GM21515 (cell line): Measurements from ENCODE around the gene MXRA7.
"Not testable (repeated sequence)": the region's sequence is repeated elsewhere in the genome, so short reads cannot be mapped to it uniquely, and the experiment has no call there.

Experiments
- ATAC-seq: cut with Tn5 transposase; IDR thresholded peaks from one replicate; pipeline ENCODE4 v1.9.1; 2021; ENCODE audit not compliant: unreplicated experiment

MXRA7 gene

DNA sequence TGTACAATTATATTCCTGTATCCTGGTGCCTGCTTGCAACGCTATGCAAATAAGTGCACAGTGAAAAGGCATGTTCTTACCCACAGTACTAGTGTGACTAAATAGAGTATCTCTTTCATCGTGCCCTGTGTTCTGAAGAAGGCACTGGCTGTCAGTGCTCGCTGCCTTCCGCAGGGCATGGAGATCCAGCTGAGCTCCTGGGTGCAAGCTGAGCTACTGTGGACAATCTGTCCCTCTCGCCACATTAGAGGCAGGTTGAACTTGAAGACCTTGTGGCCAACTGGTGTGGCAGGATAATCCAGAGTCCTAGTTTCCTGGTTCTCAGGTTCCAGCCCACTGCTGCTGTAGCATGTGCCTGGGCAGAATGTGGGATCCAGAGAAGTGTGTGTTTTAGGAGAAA, 65.3 kb downstream of the MXRA7 start:
- no peak for ATAC-seq

DNA sequence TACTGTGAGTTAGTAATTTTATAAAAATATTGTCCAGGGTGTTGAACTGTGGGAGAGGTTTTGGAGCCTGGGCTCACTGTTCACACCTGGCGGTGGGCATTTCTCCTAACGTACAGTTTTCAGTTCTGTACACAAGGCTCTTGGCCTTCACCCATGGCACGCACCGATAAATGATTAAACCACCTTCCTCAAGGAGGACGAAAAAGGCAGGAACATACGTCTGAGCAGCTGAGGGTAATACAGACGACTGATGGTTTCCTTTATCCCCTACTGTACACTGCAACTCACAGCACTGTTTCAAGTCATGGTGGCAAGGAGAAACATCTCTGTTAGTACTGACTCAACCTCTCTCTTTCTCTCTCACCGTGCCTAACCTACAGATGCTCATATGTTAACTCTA, 65.8 kb downstream of the MXRA7 start:
- no peak for ATAC-seq

- no peak for ATAC-seq
Measured at GRCh38 chr17:76643553-76644148, 67.1 kb downstream of the MXRA7 start, which contains the start of gene ST6GALNAC1. Gene ST6GALNAC1 (minus strand): TSS chr17:76643757. CDS start chr17:76643638, 119 bp downstream.

DNA sequence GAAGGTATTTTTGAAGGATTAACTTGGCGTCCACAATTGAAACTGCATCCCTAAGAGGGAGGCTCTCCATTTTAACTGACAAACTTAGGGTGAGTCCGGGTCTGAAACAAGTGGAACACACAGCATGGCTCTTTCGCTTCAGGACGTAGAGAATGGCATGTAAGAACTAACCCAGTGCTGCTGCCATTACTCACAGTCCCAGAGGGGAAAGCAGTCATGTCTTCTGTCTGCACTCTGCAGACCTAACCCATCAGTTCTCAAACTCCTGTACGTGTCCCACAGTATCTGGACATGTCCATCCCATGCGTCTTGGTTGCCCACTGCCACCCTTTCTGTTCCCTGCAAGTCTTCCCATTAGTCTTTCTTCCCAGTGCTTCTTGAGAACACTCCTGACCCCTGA, 67.8 kb downstream of the MXRA7 start:
- ATAC-seq, result no peak

- no peak for ATAC-seq
Measured at GRCh38 chr17:76642032-76642561, 68.7 kb downstream of the MXRA7 start.

DNA sequence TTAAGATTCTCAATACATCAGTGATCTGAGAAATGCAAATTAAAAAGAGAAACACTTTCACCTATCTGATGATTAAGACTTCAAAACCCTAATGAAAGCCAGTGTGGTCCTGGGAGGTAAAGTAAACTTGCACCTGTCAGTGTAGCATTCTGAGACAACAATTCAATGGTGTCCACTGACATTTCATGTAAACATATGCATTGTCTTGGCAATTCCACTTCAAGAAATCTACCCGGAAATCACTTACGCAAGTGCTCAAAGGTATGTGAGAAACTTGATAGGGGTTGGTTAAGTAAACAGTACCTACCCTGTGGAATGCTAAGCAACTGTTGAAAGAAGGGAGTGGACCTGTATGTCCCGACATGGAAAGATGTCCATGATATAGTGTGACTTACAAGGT, 69.3 kb downstream of the MXRA7 start:
- no peak for ATAC-seq

- no peak for ATAC-seq
Measured at GRCh38 chr17:76640550-76641380, 70.0 kb downstream of the MXRA7 start.

GRCh38 chr17:76638263-76638662, 72.5 kb downstream of the MXRA7 start:
- no peak for ATAC-seq

GRCh38 chr17:76636486-76637206, 74.1 kb downstream of the MXRA7 start:
- ATAC-seq, result not testable (repeated sequence)

GRCh38 chr17:76635659-76636360, 75.0 kb downstream of the MXRA7 start:
- no peak for ATAC-seq

GRCh38 chr17:76635039-76635438, 75.7 kb downstream of the MXRA7 start:
- no peak for ATAC-seq

DNA sequence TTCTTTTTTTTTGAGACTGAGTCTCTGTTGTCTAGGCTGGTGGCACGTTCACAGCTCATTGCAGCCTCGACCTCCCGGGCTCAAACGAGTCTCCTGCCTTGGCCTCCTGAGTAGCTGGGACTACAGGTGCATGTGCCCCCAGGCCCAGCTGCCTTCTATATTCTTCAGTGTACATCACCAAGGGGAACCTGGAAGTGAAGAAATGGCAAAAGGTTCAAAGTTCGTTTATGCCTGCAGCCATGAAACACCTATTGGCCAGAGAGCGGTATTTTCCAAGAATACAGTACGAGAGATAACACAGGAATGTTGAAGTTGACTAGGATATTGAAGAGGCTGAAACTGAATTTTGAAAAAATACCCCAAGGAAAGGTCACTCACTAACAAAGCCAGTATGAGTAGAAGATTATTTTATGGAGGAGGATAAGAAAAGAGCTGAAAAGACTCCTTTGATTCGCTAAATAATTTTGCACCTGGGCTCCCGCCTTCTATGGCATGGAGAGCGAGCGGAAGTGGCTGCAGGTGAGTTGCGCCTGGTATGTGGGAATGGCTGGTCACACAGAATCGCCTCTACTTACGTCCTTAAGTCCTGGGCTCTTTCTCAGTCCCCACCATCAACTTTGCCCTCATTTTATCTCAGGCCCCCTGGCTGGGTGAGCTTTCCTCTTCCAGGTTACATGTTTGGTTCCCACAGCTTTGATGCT, 77.0 kb downstream of the MXRA7 start:
- no peak for ATAC-seq

GRCh38 chr17:76631821-76632565, 78.8 kb downstream of the MXRA7 start:
- ATAC-seq, result no peak

DNA sequence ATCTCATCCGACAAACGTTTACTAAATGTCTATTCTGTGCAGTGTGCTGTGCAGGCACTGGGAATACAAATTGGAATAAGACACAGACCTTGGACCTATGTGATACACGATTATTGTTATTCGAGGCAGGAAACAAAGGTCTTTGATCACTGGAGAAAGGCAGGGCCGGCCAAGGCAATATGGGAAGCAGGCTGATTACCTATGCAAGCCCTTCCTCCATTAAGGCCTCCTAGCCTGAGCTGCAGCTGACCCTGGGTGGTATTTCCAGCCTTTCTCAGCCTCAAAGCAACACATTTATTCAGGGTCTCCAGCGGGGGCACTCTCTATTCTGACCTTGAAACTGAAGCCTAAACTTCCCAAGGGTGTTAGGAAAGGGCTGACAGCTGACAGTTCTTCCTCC, 80.6 kb downstream of the MXRA7 start:
- ATAC-seq, result no peak
